Small intestine (tissue), 7 donors: ENCODE results near the gene RRAS2. TPM values are rescaled to one million over a fixed set of nuclear protein-coding genes. Genes with fewer than 3 reads are reported as not detected.

ENCODE experiments used
- DNase-seq, 2 donors: peaks; one replicate each; pipeline versions ENCODE4 v3.0.0 to v3.0.0-alpha.2; 2013
- FAIRE-seq: peaks from 2 replicates; lab custom pipeline; 2012; peaks lifted over from hg19 to GRCh38; lab: Jason Lieb, UNC
- H3K27ac ChIP-seq, 3 donors: one replicate each; pipeline ENCODE4 v1.5.1; 2013; ENCODE audit warnings: low read length in 2 of 3, mild to moderate bottlenecking in 2 of 3, control low read depth in 1 of 3, inconsistent platforms in 1 of 3, low read depth in 1 of 3, moderate library complexity in 1 of 3
- H3K27me3 ChIP-seq, 3 donors: one replicate each; pipeline ENCODE4 v1.6.1; 2013; ENCODE audit warnings: low read length in 3 of 3, inconsistent platforms in 1 of 3; ENCODE audit not compliant: control insufficient read depth in 3 of 3, insufficient read depth in 3 of 3
- H3K36me3 ChIP-seq, 3 donors: one replicate each; pipeline ENCODE4 v1.6.1; 2013; ENCODE audit warnings: low read length in 3 of 3, inconsistent platforms in 1 of 3, low read depth in 1 of 3, mild to moderate bottlenecking in 1 of 3, moderate library complexity in 1 of 3; ENCODE audit not compliant: control insufficient read depth in 3 of 3, insufficient read depth in 2 of 3
- H3K4me1 ChIP-seq, 3 donors: one replicate each; pipeline ENCODE4 v1.6.1; 2013; ENCODE audit warnings: low read length in 2 of 3, inconsistent platforms in 1 of 3, low read depth in 1 of 3, mild to moderate bottlenecking in 1 of 3, moderate library complexity in 1 of 3; ENCODE audit not compliant: control insufficient read depth in 3 of 3, insufficient read depth in 2 of 3
- H3K4me3 ChIP-seq, 3 donors: one replicate each; pipeline ENCODE4 v1.5.1; 2013; ENCODE audit warnings: low read length in 3 of 3, control low read depth in 1 of 3, inconsistent platforms in 1 of 3, low read depth in 1 of 3, mild to moderate bottlenecking in 1 of 3, moderate library complexity in 1 of 3
- H3K9me3 ChIP-seq, 2 donors: one replicate each; pipeline ENCODE4 v1.6.1; 2013; ENCODE audit warnings: low read depth in 1 of 2, low read length in 1 of 2; ENCODE audit not compliant: control insufficient read depth in 2 of 2, insufficient read depth in 1 of 2
- WGBS, 3 donors: extraction: QIAGEN DNeasy Blood & Tissue Kit; methylation state at CpG; one replicate each; pipeline ENCODE4 v1.1.7; 2013; 5-methylcytosine and 5-hydroxymethylcytosine counted together
- polyA plus RNA-seq, 4 donors: library from polyadenylated mRNA; stranded (reverse) in 3 of 4; unstranded in 1 of 4; fragments of 200-250 nt in 3 of 4; fragments of 120-200 nt in 1 of 4; gene quantifications; one replicate each; pipeline versions ENCODE4 v1.2.1 to v1.2.3, GENCODE V29; 2013
- donor health status: healthy with polysubstance abuse.
- donor health status: control.
- donor health status: control.
- donor health status: Bipolar disorder and iron deficiency.
- donor health status: healthy.

The RRAS2 gene
- polyA plus RNA-seq, 4 donors = 16.1 to 64.0 (median 36.3) TPM

DNA sequence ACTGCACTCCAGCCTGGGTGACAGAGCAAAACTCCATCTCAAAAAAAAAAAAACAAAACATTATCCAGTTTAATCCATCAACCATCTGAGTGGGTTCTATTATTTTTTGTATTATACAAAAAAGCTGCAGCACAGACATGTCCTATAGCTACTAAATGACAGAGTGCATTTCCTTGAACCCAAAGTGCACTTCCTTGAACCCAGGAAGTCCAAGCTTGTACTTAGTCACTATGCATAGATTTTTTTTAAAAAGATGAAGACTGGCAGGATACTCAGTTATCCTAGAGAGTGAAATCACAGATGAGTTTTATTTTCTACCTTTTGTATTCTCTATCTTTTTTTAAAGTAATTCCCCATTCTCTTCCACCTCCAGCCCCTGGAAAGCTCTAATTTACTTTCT lies 8.0 kb upstream of the RRAS2 start:
- Histone ChIP-seq H3K27me3 (no peaks in the 10 kb centered on the region), H3K9me3 (no peaks in the 10 kb centered on the region), H3K27ac (no peak overlapping the region), H3K4me1 (peaks cover 0 to 4% (median 0%) of the 10 kb centered on the region in 3 donors), H3K4me3 (no peak overlapping the region), H3K36me3 (no peaks in the 10 kb centered on the region)
- DNase-seq = no peak
- no peak for FAIRE-seq

GRCh38 chr11:14364322-14364721 lies 5.3 kb upstream of the RRAS2 start:
- no peak overlapping the region for H3K4me3 ChIP-seq
- no peaks in the 10 kb centered on the region for H3K9me3 ChIP-seq
- H3K4me1 ChIP-seq = peaks cover 0 to 4% (median 0%) of the 10 kb centered on the region in 3 donors
- H3K27me3 ChIP-seq = no peaks in the 10 kb centered on the region
- no peak overlapping the region for H3K27ac ChIP-seq
- H3K36me3 ChIP-seq = no peaks in the 10 kb centered on the region
- FAIRE-seq (no peak), DNase-seq (no peak)
- WGBS, 3 donors = 95 to 96% (median 96%) methylated on average over 5 of the region's 5 CpGs

DNA sequence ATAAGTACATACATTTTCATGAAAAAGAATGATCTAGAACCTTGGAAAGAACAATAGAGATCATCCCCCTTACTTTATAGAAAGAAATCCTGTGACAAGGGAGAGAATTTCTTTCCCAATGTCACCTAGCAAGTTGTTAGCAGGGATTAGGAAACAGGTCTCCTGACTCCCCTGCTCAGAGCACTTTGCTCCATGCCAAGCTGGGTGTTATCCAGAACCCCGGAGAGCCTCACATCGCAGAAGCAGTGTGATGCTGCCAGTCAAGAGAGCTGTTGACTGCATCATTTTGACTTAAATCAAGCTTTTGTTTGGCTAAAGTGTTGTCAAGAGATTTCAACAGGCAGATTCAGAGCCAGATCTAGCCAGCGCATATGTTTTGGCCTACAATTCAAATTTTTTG lies 3.6 kb upstream of the RRAS2 start:
- H3K36me3 ChIP-seq = no peaks in the 10 kb centered on the region
- no peaks in the 10 kb centered on the region for H3K9me3 ChIP-seq
- 78 to 88% (median 84%) methylated on average over 3 of the region's 3 CpGs for WGBS, 3 donors
- no peak overlapping the region for H3K27ac ChIP-seq
- peaks cover 0 to 4% (median 0%) of the 10 kb centered on the region in 3 donors for H3K4me1 ChIP-seq
- peak in 1 of 2 donors; percentile 49 for DNase-seq
- no peak overlapping the region for H3K4me3 ChIP-seq
- FAIRE-seq = no peak
- no peaks in the 10 kb centered on the region for H3K27me3 ChIP-seq

GRCh38 chr11:14361951-14362350 lies 3.0 kb upstream of the RRAS2 start:
- H3K27ac ChIP-seq = no peak overlapping the region
- no peak overlapping the region for H3K4me3 ChIP-seq
- H3K36me3 ChIP-seq = no peaks in the 10 kb centered on the region
- no peaks in the 10 kb centered on the region for H3K27me3 ChIP-seq
- no peak for FAIRE-seq
- H3K9me3 ChIP-seq = no peaks in the 10 kb centered on the region
- H3K4me1 ChIP-seq = peaks cover 0 to 4% (median 2%) of the 10 kb centered on the region in 3 donors
- DNase-seq = no peak

- FAIRE-seq (no peak), DNase-seq (no peak)
- no peak overlapping the region for H3K27ac ChIP-seq
- no peaks in the 10 kb centered on the region for H3K9me3 ChIP-seq
- WGBS, 3 donors = 96 to 98% (median 97%) methylated on average over 17 of the region's 17 CpGs
- no peak overlapping the region for H3K4me3 ChIP-seq
- no peaks in the 10 kb centered on the region for H3K27me3 ChIP-seq
- H3K36me3 ChIP-seq = no peaks in the 10 kb centered on the region
- peaks cover 0 to 4% (median 2%) of the 10 kb centered on the region in 3 donors for H3K4me1 ChIP-seq
Observed at GRCh38 chr11:14360976-14361375, 2.0 kb upstream of the RRAS2 start.

- H3K27me3 ChIP-seq = no peaks in the 10 kb centered on the region
Observed at GRCh38 chr11:14359501-14360031, 583 bp upstream of the RRAS2 start.

GRCh38 chr11:14357881-14358728 lies 878 bp downstream of the RRAS2 start:
- FAIRE-seq (no peak), DNase-seq (peak; percentile 69 to 90)
- no peaks in the 10 kb centered on the region for H3K9me3 ChIP-seq
- WGBS, 3 donors = 0 to 1% (median 0%) methylated on average over 37 to 73 of the region's 73 CpGs
- H3K27me3 ChIP-seq = no peaks in the 10 kb centered on the region
- H3K4me1 ChIP-seq = peaks cover 0 to 4% (median 2%) of the 10 kb centered on the region in 3 donors
- peaks cover 0 to 4% (median 0%) of the 10 kb centered on the region in 3 donors for H3K36me3 ChIP-seq
- H3K27ac ChIP-seq = peak overlapping the region; percentile 83 to 89 (median 86)
- H3K4me3 ChIP-seq = peak overlapping the region; percentile 81 to 88 (median 86)

More at GRCh38 chr11:14359501-14360031, 583 bp upstream of the RRAS2 start:
- Histone ChIP-seq H3K9me3 (no peaks in the 10 kb centered on the region), H3K4me3 (peak overlapping the region in 1 of 3 donors; percentile 45), H3K36me3 (peaks cover 0 to 2% (median 0%) of the 10 kb centered on the region in 3 donors), H3K27ac (no peak overlapping the region), H3K4me1 (peaks cover 0 to 4% (median 2%) of the 10 kb centered on the region in 3 donors)
- FAIRE-seq = no peak
- DNase-seq = no peak
- 63 to 72% (median 67%) methylated on average over 5 of the region's 5 CpGs for WGBS, 3 donors

GRCh38 chr11:14356342-14356741 lies 2.6 kb downstream of the RRAS2 start:
- WGBS, 3 donors = 96 to 98% (median 97%) methylated on average over 2 of the region's 2 CpGs
- DNase-seq = no peak
- no peak for FAIRE-seq

More at GRCh38 chr11:14356342-14356741, 2.6 kb downstream of the RRAS2 start:
- no peaks in the 10 kb centered on the region for H3K27me3 ChIP-seq
- H3K9me3 ChIP-seq = no peaks in the 10 kb centered on the region
- no peak overlapping the region for H3K27ac ChIP-seq
- H3K4me3 ChIP-seq = no peak overlapping the region
- peaks cover 0 to 2% (median 0%) of the 10 kb centered on the region in 3 donors for H3K4me1 ChIP-seq
- H3K36me3 ChIP-seq = peaks cover 0 to 5% (median 0%) of the 10 kb centered on the region in 3 donors
